ENCODE measurements around the gene RBMS1.

The RBMS1 gene

DNA sequence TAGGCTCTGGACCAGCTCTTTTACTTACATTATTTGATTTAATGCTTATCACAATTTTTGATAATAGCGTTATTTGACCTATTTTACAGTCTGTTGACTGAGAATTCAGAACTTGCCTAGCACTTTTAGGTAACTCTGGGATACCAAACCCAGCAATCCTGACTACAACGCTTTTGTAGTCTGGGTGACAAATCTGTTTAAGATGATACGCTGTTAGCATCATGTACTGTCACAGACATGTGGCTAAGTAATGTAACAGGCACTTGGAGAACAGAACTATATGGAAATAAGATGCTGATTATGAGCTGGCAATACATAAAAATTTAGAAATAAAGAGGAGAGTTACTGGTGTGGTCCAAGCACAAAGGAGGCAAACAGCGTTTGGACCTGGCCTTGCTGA, 130.6 kb downstream of the RBMS1 start:
- no peak for DNase-seq (ENCODE audit: low read depth in 2 of 2)

DNA sequence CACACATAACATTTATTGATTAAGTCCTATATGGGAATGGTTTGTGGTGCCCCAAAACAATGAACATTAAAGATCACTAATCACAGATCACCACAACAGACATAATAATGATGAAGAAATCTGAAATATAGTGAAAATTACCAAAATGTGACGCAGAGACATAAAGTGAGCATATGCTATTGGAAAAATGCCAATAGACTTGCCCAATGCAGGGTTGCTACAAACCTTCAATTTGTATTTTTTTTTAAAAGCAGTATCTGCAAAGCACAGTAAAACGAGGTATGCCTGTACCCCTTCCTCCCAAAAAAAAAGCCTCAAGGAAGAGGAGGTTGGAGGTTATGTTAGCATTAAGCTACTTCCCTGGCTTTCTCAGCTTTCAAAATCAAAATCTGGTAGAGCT, 131.1 kb downstream of the RBMS1 start:
- DNase-seq (ENCODE audit: low read depth in 2 of 2), result no peak

DNA sequence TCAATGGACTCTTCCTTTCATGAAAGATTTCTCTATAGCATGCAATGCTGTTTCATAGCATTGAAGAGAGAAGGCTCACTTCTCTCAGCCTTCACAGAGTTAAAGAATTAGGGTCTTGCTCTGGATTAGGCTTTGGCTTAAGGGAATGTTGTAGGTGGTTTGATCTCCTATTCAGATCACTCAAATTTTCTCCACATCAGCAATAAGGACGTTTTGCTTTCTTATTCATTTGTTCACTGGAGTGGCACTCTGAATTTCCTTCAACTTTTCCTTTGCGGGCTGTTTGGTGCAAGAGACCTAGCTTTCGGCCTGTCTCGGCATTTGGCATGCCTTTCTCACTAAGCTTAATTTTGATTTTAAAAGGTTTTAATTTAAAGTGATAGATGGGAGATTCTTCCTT, 131.6 kb downstream of the RBMS1 start:
- DNase-seq (ENCODE audit: low read depth in 2 of 2), result no peak

DNA sequence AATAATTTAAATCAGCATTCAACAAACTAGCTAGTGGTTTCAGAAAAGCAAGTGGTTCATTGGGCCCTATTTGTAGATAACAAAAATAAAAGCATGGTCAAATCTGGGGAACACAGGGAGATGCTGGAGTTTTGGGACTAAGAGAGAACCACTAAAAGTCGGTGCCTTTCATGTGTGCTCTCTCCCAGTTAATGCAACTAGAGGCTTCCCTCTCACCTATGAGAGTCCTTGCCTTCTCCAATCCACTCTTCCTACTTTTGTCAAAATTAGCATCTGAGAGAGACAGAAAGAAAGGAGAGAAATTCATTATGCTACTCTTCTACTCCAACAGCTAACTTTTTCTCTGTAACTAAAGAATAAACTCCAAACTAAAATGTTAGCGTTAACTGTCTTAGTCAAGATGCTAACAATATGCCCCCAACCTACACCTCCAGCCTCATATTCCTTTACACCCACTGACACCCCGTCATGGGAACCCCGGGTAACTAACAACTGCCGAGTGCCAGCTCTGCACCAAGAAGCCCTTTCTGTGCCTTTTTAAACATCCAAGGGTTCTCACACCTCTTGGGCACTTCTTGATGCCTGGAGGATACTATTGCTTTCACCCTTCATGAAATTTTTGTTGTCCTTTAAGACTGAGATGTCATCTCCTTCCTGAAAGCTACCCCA, 133.4 kb downstream of the RBMS1 start:
- DNase-seq (ENCODE audit: low read depth in 2 of 2), result no peak

DNA sequence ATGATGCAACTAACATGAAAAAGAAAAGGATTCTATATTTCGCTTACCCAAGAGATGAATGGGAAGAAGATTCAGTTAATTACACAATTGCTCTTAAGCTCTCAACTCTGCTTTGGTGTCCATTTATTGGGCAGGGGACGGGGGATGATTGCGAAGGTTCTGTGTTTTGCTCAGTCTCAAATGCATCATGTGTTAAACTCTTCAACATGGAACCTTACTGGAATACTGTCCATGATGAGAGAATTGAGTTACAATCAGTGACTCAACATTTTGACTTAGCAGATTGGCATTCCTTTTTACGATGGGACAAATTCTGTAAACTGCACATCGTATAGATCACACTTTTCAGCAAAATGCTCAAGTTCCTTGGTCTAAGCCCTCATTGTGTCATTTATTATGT, 135.6 kb downstream of the RBMS1 start:
- no peak for DNase-seq (ENCODE audit: low read depth in 2 of 2)

DNA sequence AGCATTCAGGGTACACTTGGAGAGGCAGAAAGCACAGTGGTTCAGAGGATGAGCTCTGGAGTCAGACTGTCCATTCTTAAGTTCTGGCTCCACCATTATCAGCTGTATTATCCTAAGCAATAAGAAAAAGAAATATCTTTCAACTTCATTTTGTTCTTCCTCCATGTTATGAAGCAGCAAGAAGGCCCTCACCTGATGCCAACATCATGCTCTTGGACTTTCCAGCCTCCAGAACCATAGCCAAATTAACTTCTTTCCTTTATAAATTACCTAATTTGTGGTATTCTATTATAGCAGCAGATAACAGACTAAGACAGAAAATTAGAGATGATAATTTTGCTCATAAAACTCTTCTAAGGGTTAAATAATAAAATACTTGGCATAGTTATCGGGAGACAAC, 137.1 kb downstream of the RBMS1 start:
- no peak for DNase-seq (ENCODE audit: low read depth in 2 of 2)

DNA sequence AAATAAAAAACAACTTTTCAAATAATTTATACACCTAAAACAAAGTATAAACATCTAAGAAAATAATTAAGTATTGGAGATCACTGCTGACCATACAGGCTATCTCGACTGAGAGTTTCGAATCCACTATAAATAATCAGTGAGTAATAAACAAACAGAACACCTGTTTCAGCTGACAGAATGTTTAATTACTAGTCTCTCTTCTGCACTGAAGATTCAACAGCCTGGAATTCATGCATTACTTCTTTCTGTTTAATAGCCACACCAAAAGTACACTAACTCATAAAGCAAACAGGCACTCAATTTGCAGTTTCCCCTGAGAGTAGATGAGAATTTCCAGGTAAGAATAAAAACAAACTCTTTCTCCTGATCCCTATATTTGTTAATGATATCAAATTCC, 138.5 kb downstream of the RBMS1 start:
- DNase-seq (ENCODE audit: low read depth in 2 of 2), result no peak

DNA sequence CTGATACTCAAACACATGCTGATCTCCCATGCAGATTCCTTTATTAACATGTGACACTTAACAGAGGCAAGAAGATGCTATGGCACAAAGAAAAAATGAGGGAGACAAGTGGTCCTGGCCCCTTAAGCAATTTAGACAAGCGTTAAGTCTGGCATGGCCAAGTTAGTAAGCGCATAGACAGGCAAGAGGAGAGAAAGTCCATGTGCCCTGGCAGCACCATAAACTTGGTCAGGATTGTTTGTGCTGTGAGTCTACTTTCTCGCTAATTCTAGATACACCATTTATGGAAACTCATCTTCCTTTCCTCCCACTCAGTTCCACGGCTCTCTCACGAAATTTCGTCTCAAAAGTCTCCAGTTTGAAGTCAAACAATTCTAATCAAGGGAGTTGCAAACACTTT, 138.9 kb downstream of the RBMS1 start:
- DNase-seq (ENCODE audit: low read depth in 2 of 2), result no peak

DNA sequence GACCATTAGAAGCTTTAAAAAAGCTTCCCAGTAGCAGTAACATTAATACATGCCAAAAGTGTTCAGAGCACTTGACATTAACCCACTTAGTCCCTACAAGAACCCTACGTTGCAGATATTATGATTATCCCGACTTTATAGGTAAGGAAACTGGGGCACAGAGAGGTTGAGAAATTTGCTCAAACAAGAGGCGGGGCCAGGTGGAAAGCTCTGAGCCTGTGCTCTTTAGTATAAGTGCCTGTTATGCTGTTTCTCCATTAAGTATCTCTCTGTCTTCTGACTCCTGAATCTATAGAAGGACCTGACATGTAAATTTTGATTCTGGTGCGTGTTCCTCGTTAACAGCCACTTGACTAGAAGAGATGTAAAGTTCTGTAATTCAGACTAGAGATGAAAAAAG, 139.8 kb downstream of the RBMS1 start:
- DNase-seq (ENCODE audit: low read depth in 2 of 2), result no peak

DNA sequence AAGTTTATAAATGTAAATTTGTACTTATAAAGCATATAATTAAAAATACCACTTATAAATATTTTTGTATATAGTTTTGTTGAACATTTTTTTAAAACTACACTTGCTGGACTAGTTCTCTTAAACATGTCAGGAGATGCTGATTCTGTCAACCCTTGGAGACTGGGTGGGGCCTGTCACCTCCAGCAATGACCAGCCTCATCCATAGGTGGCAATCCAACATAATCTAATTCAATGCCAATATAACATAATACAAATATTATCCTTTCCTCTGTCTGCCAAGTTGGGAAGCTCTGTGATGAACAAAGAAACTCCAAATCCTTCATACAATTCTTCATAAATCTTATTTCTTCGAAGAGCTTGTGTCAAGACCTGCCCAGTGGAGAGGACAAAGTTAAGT, 140.4 kb downstream of the RBMS1 start:
- no peak for DNase-seq (ENCODE audit: low read depth in 2 of 2)

DNA sequence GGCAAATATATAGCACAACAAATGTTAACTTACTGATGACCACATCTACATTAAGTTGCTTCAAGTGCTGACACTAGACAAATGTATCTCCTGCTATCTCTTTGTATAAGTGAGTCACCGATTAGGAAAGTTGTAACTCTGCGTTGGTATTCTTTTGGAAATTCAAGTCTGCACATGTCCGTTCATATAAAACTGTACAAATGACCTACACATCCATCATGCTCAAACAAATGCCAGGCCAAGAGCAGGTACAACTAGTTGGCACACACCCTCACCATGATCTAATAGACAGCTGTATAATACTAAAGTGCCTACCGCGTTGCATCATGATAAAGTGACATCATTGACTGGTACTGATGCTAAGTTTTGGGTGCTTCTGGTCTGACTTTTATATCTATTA, 141.1 kb downstream of the RBMS1 start:
- DNase-seq (ENCODE audit: low read depth in 2 of 2), result no peak

DNA sequence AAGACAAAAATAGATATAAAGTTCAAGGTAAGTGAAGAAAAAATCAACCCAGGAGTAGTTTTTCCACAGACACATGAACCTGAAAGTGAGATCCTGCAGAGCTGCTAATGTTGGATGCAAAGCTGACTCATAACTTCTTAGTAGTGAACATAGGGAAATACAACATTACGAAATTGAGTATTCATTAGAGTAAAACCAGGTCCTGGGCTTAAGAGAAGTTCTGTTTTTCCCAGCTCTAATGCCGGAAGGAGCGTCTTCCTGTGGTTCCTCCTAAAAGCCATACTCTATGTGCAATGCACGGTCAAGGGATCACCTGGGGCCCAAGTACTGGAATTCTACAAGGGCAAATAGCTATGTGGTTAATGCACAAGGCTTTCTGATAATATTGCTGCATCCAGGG, 141.7 kb downstream of the RBMS1 start:
- DNase-seq (ENCODE audit: low read depth in 2 of 2), result no peak

DNA sequence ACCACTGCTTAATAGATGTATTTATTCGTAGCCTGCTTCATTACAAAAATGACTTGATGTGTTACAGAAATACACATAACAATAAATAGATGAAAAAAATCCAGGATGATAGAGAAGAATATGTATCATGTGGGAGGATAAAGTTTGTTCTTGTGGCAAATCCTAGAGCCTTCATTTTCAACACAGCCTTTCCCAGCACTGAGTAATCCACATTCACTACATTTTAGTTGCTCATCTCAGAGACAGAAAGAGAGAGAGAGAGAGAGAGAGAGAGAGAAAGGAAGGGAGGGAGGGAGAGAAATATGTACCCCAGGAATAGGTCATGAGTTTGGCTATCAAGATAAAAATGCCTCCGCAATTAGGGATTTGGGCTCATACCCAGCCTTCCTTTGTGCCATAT, 144.3 kb downstream of the RBMS1 start:
- DNase-seq (ENCODE audit: low read depth in 2 of 2), result no peak

DNA sequence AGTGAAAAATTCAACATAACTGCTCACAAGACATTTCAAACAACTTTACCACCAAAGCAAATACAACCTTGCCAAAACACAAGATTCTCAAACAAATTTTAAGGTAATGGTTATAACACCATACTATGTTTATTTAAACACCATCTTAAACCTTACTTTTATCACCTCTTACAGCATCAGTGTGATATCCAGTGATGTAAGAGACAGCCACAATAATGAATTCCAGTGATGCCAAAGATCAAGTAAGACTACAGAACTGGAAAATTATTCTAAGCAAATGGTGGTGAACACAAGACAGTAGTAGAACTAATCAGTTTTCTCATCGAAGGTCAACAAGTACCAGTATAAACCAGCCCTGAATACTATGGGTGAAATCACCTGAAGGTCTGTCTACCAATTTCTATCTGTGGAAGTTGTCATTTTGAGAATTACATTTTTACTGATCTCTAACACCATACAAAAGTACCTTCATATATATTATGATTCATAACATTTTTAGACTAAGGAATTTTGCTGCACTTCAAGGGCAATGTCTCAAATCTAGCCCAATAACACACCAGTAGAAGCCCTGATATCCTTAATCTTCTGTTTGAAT, 146.2 kb downstream of the RBMS1 start:
- no peak for DNase-seq (ENCODE audit: low read depth in 2 of 2)

DNA sequence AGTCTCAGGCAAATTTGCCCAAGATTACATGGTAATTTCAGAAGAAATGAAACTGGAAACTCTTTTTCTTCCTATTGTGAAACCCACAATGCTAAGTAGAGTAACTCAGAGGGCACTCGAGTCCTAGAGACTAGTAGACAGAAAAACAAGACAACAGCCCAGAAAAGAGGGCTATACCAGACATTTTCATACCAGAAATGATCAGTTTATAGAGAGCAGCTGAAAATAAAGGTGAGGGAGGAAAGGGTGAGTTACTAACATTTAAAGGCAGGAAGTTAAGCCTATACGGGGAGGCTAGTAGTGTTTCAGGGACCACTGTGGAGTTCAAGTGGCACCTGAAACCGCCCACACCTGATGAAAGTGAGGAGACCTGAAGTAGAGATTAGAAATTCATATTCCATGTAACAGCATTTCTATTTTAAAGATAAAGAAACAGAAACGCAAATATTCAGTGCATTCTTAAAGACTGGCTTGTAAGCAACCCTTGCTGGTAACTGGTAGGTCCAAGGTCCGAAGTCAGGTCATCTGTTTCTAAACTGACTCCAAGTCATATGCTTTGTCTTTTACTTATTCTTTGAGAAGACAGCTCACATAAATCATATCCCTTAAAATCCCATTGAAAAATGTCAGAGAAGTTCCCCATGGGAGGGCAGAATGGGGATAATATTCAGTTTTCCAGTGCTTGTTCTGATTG, 148.4 kb downstream of the RBMS1 start:
- DNase-seq (ENCODE audit: low read depth in 2 of 2), result no peak

DNA sequence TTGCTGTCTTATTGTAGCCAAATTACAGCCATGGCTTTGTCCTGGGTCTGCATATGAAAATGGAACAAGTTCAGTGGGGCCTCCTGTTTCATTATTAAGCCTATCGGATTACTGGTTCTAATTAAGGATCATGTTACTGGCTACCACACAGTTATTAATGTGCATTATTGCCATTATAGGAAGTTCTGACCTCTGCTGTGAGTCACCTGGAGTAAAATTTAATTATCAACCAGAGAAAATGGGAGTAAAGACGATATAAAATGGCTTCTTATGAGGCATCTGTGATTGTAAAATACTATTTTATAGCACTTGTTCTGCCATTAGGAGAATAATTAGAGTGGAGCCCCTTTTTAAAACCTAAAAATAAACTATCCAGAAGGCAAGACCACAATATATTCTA, 150.2 kb downstream of the RBMS1 start:
- DNase-seq (ENCODE audit: low read depth in 2 of 2), result no peak

DNA sequence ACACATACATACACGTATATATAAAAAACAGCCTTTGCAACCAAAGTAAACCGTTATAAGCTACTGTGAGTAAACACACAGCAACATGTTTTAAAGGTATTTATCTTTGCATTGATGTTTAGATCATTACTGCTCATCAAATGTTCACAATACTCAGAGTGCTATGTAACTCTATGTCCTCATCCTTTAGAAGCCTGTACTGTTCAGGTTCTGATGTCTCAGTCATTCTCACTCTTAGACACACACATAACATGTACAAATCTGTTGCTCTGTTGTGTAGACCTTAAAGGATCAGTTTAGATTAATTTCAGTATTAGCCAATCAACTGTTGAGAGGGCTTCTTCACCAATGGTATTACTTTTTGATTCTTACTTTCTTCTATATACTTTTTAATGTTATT, 153.9 kb downstream of the RBMS1 start:
- DNase-seq (ENCODE audit: low read depth in 2 of 2), result no peak

DNA sequence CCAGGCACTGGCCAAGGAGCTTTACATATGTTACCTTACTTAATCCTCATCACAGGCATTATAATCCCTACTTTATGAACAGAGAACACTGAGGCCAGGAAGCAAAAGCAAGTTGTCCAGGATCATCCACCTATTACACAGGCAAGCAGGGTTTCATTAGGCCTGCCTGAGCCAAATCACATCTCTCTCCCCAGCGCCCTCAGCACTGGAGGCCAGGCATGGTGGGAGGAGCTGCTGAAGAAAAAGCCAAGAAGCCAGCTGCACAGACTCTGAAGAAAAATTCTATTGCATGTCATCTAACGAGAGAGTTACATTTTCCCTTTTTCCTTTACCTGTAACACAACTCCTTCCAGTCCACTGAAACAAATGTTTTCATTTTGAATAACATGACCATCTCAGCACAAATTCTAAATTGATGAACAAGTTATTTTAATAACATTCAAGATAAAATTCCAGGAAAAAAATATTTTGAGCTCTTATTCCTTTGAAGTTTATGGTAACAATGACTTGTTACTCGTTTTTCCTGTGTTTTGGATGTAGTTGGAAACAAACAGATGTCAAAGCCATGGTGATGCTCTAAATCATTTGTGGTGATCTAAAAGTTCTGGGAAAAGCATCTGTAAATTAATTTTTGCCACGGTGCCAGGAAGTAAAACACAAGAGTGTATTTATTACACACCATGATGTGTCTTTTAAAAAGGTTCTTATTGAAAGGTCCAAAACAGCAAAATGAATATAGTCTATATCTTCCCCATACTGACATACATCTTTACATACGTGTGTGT, 154.5 kb downstream of the RBMS1 start:
- no peak for DNase-seq (ENCODE audit: low read depth in 2 of 2)

DNA sequence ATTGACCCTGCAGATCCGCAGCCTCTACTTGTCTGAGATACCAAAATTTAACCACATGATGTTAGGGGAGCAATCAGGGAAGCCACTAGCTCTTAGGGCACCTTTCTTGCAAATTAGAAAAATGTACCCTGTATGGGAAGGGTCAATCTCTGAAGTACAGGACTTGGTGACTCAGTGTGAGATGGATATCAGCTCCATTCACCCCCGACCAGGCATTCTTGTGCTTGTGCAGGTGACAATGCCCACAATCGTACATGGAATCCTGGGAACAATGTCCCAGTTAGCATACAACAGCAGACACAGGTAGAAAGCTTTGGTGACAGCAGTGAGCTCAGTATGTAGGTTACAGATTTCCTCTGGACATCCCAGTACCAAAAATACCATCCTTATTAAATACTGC, 155.9 kb downstream of the RBMS1 start:
- no peak for DNase-seq (ENCODE audit: low read depth in 2 of 2)

DNA sequence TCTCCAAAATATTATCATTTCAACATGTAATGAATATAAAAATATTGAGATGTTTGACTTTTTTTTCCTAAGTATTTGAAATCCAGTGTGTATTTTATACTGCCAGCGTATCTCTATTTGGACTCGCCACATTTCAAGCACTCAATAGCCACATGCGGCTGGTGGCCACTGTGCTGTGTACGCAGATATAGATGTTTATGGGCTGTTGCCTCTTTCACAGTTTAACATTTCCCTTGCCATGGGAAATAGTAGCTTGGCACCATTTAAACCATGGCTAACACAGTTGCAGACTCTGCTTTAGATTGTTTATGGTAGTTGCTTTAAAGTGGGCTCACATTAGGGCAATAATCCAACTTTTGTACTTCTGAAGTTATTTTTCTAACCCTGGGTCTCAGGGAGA, 157.0 kb downstream of the RBMS1 start:
- no peak for DNase-seq (ENCODE audit: low read depth in 2 of 2)

DNA sequence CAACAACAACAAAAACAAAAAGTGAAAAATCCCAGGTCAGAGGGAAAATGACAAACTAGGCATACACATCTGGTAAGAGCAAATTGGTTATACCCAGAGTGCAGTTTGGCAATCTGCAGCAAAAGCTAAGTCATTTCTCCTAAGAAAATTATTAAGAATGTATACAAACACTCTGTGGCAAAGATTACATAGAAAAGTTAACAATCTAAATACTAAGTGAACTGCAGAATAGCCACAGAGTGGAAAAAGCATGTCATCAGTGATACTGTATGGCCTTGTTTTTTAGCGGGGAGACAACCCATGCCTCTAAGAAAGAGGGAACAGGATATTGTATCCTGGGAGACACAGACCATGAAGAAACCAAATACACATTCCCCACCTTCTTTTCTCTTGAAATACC, 157.5 kb downstream of the RBMS1 start:
- DNase-seq (ENCODE audit: low read depth in 2 of 2), result no peak

DNA sequence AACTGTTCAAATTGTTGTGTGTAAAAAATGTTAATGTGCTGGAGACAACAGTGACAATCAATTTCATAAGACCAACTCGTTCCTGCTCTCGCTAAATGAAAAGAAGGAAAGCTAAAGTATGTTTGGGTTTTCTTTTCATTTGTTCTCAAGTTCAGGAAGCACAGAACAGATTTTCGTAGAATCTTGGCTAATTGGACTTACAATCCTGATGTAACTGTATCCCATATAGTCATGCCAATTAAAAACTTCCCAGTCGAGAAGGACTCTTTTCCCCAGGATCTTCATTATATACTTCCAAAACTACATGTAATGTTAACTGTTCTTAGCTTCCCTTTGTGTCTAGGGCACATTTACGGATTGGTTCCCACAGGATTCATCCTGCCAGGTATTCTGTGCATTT, 158.2 kb downstream of the RBMS1 start:
- no peak for DNase-seq (ENCODE audit: low read depth in 2 of 2)
